ENCODE results near the gene ERGIC1.

The ERGIC1 gene

GRCh38 chr5:172904312-172904642 is 70.2 kb downstream of the ERGIC1 start:
- no peak for DNase-seq

DNA sequence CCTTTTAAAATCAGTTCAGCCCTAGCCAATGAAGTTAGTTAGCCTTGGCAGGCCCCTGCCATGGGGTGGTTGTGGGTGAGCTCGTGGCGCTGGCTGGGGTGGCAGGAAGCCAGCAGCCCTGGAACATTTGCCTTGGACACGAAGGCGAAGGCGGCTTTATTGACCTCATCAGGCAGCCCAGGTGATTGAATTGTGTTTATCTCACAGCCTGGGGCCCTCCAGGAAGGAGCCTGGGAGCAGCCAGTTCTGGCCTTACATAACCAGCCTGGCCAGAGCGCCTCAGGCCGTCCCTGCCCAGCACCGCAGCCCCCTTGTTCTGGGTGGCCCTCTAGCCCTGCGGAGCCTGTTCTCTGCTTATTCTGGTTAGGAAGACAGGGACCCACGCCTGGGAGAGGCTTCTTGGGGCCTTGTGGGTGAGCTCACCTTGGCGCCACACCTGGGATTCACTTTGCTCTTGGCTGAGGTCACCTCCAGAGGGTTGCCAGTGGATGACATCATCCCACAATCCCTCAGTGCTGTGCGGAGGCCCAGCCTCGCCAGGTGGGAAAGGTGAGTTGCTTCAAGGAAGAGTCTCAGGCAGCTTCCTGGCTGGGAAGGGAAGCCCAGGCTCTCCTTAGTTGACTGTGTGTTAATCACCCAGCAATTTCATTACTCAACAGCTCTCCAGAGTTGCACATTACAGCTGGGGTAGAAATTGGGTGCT is 70.7 kb downstream of the ERGIC1 start:
- peak; percentile 45 for DNase-seq

GRCh38 chr5:172905346-172906140 is 71.5 kb downstream of the ERGIC1 start:
- no peak for DNase-seq

DNA sequence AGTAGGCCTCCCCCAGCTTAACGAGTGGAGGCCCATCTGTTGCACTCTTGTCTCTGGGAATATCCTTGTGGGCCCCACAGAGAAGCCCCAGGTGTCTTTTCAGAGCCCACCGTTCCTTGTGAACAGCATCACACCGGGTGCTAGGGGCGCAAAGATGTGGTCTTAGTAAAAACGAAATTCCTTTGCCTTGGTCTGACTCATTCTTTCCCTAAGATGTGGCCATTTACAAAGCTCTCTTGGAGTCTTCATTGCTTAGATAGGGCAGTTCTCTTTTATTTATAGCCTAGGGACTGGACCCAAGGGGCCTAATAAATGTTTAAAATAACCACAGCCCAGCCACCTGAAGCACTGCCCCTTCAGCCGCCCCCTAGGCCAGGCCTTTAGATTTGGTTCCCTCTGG is 72.4 kb downstream of the ERGIC1 start:
- DNase-seq, result no peak

- no peak for DNase-seq
Measured at GRCh38 chr5:172906888-172907287, 72.8 kb downstream of the ERGIC1 start.

GRCh38 chr5:172907657-172908056 is 73.6 kb downstream of the ERGIC1 start:
- no peak for DNase-seq

DNA sequence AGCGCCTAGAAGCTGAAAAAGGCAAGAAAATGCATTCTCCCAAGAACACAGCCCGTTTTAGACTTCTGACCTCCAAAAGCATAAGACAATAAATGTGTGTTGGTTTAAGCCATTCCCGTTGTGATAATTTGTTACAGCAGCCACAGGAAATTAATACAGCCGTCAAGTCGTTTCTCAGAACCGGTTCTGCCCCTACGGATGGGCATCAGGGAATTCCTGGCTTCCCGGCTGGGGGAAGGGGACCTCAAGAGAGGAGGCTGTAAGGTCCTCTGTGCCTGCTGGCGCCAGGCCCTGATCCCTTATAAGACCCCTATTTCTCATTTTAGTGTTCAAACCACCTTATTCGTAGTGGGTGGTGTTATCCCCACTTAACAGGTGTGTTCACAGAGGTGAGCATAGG is 74.6 kb downstream of the ERGIC1 start:
- no peak for DNase-seq

DNA sequence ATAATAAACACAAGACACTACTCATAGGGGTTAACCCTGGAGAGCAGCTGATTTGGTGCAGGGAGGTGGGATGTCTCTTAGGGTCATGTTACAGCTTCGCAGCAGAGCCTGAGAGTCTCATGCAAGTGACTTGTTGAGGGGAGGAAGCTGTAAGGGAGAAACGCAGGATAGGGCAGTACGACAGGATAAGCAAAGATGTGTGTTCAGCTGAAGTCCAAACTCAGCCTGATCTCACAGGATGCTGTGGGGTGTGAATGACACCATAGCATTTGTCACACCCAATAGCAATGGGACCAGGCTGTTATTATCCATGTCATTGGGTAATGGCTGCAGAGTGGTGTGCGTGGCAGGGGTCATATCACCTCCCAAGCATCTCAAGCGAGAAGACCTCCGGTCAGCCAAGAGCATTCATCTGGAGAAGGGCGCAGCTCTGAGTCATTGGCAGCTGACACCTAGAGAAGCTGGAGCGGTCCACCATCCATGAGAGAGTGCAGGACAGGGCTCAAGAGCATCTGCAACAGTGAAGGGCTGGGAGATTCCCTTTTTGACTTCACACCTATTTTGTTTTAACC is 76.0 kb downstream of the ERGIC1 start:
- DNase-seq, result no peak

- peak; percentile 59 for DNase-seq
Measured at GRCh38 chr5:172910828-172911627, 77.0 kb downstream of the ERGIC1 start.

DNA sequence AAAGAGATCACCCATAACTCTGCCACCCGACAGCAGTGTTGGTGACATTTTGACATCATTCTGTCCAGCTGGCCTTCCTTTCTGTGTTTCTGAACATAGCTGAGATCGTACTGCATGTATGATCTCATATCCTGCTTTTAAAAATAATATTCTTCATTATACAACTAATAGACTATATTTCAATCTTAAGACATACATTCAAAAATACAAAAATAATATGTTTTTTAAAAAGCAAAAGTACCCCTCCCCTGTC is 77.5 kb downstream of the ERGIC1 start:
- DNase-seq, result no peak

DNA sequence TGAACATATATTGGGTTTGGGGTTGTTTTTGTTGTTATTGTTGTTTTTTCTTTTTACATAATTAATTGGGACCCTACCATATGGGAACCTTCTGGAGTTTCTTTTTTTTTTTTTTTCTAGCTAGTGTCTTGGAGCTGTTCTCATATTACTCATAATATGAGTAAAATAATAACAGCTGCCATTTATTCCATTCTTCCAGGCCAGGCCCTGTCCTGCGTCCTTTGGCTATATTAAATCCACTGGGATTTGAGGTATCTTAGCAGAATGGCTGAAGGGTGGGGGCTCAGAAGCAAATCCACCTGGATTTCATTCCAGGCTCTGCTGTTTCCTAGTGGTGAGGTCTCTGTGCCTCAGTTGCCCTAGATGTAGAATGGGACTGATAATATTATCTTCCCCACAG is 77.9 kb downstream of the ERGIC1 start:
- no peak for DNase-seq

GRCh38 chr5:172913117-172913850 is 79.2 kb downstream of the ERGIC1 start:
- no peak for DNase-seq

GRCh38 chr5:172915514-172915913 is 81.5 kb downstream of the ERGIC1 start:
- no peak for DNase-seq

DNA sequence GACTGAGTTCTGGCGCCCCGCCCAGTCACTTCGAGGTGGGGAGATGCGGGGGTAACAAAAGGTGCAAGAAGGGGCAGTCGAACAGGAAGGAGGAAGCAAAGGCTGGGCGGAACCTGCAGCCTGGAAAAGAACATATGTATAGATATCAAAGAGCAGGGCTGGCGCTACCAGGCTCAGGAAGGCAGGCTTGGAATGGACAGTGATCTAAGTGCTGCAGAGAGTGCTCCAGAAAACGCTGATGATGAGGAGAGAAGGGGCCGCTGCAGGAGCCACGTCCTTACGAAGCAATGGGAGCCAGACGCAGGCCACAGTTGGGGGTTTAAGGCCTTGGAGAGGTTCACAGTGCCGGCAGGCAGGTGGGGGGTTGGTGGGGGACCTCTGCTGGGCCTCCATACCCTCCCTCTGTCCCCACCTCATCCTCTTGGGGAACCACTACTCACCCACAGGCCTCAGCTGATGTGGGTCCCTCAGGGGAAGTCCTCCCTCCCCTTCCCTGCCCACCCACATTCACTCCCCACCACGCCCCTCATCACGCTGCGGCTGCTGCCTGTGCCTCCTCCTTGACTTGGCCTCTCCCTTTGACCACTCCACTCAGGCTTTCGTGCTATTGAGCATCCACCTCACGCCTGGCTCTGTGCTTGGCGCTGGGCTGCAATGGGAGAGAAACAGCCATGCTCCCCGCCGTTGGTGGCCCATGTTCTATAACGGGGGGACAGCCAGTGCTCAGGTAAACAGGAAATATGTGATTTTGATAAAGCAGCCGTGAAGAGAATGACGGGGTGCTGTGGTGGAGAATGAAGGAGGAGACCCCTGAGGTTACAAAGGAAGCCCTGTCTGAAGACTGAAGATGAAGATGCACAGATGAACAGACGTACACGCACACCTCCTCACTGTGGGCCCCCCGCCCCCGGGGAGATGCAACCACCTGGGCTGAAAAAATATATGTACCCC is 84.6 kb downstream of the ERGIC1 start:
- DNase-seq, result no peak

DNA sequence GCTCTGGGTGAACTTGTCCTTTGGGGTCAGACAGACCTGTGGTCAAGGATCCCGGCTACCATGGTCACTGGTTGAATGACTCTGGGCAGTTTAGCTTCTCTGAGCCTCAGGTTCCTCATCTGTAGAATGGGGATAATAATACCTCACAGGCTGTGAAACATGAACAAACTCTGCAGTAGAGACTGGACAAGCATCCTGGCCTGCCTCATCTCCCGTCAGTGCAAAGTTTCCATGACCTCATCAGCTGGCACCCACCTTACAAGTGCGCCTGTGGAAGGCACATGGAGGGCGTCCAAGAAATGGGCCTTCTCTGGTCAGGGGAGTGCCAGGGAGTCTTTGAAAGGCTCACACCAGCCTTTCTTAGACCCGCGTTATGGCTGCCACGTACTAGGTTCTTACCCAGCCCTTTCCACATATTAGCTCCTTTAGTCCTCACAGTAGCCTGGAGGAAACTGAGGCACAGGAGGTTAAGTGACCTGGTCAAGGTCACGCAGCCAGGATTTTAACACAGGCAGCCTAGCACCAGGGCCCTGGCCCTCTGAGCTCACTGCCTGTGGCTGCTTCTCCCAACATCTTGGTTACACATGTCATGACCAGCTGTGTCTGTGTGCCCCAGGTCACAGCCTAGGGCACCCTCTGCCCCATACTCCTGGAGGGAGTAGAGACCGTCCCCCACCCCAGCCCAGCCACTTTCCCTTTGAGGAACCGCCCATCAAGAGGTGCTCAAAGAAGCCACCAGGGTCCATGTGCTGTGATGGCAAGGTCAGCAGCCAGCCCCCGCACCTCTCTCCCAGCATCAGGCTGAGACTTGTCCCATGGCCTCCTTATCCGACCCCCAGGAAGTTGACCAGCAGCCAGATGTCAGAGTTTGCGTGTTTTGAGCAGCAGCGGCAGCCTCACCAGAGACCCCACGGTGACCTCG is 85.7 kb downstream of the ERGIC1 start:
- no peak for DNase-seq

DNA sequence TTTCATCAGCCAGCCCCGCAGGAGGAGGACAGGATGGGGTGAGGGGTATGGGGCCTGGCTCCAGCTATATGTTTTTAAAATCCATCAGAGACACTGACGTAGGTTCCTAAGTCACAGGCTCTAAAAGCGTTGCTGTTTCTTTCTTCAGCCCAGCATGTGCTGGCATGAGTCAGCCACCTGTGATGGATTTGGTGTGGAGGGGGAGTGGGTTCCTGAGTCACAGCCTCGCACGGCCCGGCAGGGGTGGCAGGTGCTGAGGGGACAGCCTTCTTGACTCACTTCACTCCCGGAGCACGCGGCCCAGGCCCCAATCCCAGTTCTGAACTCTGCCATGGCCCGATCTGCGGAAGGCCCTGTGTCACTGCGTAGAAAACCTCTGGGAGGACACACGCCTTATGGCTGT is 86.4 kb downstream of the ERGIC1 start:
- DNase-seq, result no peak

- DNase-seq, result no peak
Measured at GRCh38 chr5:172920995-172921394, 86.9 kb downstream of the ERGIC1 start.

GRCh38 chr5:172921906-172922305 is 87.9 kb downstream of the ERGIC1 start:
- no peak for DNase-seq

- no peak for DNase-seq
Measured at GRCh38 chr5:172923539-172923938, 89.5 kb downstream of the ERGIC1 start.

DNA sequence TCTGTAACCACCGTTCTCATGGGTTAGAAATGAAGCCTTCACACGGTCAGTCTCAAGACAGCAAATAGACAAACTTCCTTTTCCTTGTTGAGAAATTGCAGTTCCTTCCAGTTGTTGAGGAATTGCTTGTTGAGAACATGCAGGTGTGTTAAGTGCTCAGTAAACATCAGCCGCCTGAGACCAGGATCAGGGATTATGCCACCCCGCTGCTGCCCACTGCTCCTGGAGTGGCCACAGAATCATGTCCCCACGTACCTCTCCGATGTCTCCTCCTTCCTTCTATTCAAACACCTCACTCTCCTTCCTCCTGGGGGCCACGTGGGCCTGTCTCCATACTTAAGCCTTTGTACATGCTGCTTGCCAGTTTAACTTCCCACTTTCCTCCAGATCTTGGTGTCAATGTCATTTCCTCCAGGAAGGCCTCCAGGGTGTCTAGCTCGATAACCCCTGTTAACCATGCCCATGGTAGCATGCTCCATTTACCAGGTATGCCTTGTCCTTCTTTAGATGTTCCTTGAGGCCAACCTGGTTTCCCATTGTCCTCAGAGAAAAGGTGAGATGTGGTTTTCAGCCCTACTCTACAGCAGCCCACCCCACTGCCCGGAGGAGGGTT is 91.4 kb downstream of the ERGIC1 start:
- no peak for DNase-seq

All from COR-L47 (cell line).